H1 (cell line): ENCODE results near the gene C1S. TPM values are rescaled to one million over a fixed set of nuclear protein-coding genes. Genes with fewer than 3 reads are reported as not detected.

ENCODE experiments used
- CTCF ChIA-PET: fragments of 300-600 bp; sonication (Branson Sonifier 250); formaldehyde crosslinking; loops from one replicate; lab custom pipeline; 2021; ENCODE audit not compliant: partially characterized antibody; lab: Charles Lee
- POLR2A ChIA-PET: fragments of 300-600 bp; sonication (Branson Sonifier 250); formaldehyde crosslinking; loops from one replicate; lab custom pipeline; 2021; ENCODE audit warnings: inconsistent platforms; ENCODE audit not compliant: partially characterized antibody; lab: Charles Lee
- DNase-seq, 2 experiments: peaks; one replicate each; pipeline versions ENCODE4 v3.0.0 to v3.0.0-alpha.2; 2010 to 2022; ENCODE audit warnings: low spot score in 2 of 2, low read depth in 1 of 2, mixed read lengths in 1 of 2
- FAIRE-seq: peaks from 2 replicates; lab custom pipeline; 2011; peaks lifted over from hg19 to GRCh38; lab: Jason Lieb, UNC
- H2AFZ ChIP-seq: 2 replicates; pipeline ENCODE4 v1.8.1; 2012; ENCODE audit warnings: low read length, inconsistent platforms
- H2AK5ac ChIP-seq: 2 replicates; pipeline ENCODE4 v1.6.1; 2013; ENCODE audit warnings: low read depth, low read length
- H2BK120ac ChIP-seq: replicated peaks from 2 replicates; pipeline ENCODE3; 2013; ENCODE audit warnings: low read depth, low read length, inconsistent platforms
- H2BK12ac ChIP-seq: 2 replicates; pipeline ENCODE4 v1.6.1; 2013; ENCODE audit warnings: low read depth, low read length
- H2BK15ac ChIP-seq: 2 replicates; pipeline ENCODE4 v1.6.1; 2013; ENCODE audit warnings: low read length
- H2BK20ac ChIP-seq: 2 replicates; pipeline ENCODE4 v1.6.1; 2013; ENCODE audit warnings: low read length
- H2BK5ac ChIP-seq: 2 replicates; pipeline ENCODE4 v1.6.1; 2013; ENCODE audit warnings: low read depth, low read length
- H3K14ac ChIP-seq: 2 replicates; pipeline ENCODE4 v1.6.1; 2013; ENCODE audit warnings: inconsistent platforms; ENCODE audit not compliant: insufficient read length
- H3K18ac ChIP-seq: 2 replicates; pipeline ENCODE4 v1.6.1; 2013; ENCODE audit warnings: low read length; ENCODE audit errors: extremely low read depth
- H3K23ac ChIP-seq: 2 replicates; pipeline ENCODE4 v1.6.1; 2013; ENCODE audit warnings: inconsistent platforms; ENCODE audit not compliant: insufficient read length
- H3K23me2 ChIP-seq: 2 replicates; pipeline ENCODE4 v1.6.1; 2013; ENCODE audit warnings: low read depth, low read length
- H3K27ac ChIP-seq: 2 replicates; pipeline ENCODE4 v1.6.1; 2011; ENCODE audit warnings: low read depth, low read length, inconsistent platforms
- H3K27me3 ChIP-seq, 4 experiments: replicated peaks in 1 of 4; 1 replicate in 1 of 4; 2 replicates in 3 of 4; pipeline versions ENCODE4 v1.6.1 to v1.8.1; 2011 to 2013; ENCODE audit warnings: low read length in 3 of 4, mild to moderate bottlenecking in 3 of 4, inconsistent platforms in 2 of 4, mixed read lengths in 2 of 4, moderate library complexity in 1 of 4; ENCODE audit not compliant: control insufficient read depth in 3 of 4, insufficient read depth in 3 of 4; ENCODE audit errors: extremely low read depth in 1 of 4
- H3K36me3 ChIP-seq, 4 experiments: 2 replicates each; pipeline versions ENCODE4 v1.6.1 to v1.8.1; 2011 to 2013; ENCODE audit warnings: mild to moderate bottlenecking in 4 of 4, low read length in 3 of 4, moderate library complexity in 2 of 4, control low read depth in 1 of 4, inconsistent platforms in 1 of 4; ENCODE audit not compliant: insufficient read depth in 4 of 4, control insufficient read depth in 2 of 4
- H3K4ac ChIP-seq: replicated peaks from 2 replicates; pipeline ENCODE3; 2013; ENCODE audit warnings: low read length, low read depth, mixed read lengths, inconsistent platforms; ENCODE audit not compliant: insufficient read length
- H3K4me1 ChIP-seq, 4 experiments: replicated peaks in 1 of 4; 1 replicate in 1 of 4; 2 replicates in 3 of 4; pipeline versions ENCODE4 v1.6.1 to v1.8.1; 2011 to 2013; ENCODE audit warnings: low read length in 3 of 4, inconsistent platforms in 2 of 4, mixed read lengths in 1 of 4; ENCODE audit not compliant: insufficient read depth in 4 of 4, control insufficient read depth in 3 of 4
- H3K4me2 ChIP-seq, 2 experiments: 2 replicates each; pipeline versions ENCODE4 v1.6.1 to v1.8.1; 2011 to 2013; ENCODE audit warnings: low read depth in 2 of 2, low read length in 2 of 2, control low read depth in 1 of 2, inconsistent platforms in 1 of 2, mild to moderate bottlenecking in 1 of 2; ENCODE audit not compliant: insufficient read depth in 1 of 2
- H3K4me3 ChIP-seq, 4 experiments: fragments of 200-600, 300-600 bp in 1 of 4; sonication (generic), shearing (Covaris generic), sonication (Bioruptor Twin) in 1 of 4; 2 replicates each; pipeline versions ENCODE4 v1.5.1 to v1.8.1; 2011 to 2016; ENCODE audit warnings: low read length in 4 of 4, low read depth in 3 of 4, control low read depth in 2 of 4, inconsistent platforms in 2 of 4, mild to moderate bottlenecking in 2 of 4, mixed read lengths in 1 of 4, moderate library complexity in 1 of 4; ENCODE audit not compliant: insufficient read depth in 2 of 4; ENCODE audit errors: extremely low read depth in 1 of 4
- H3K56ac ChIP-seq: replicated peaks from 2 replicates; pipeline ENCODE3; 2013; ENCODE audit warnings: low read depth, mild to moderate bottlenecking, mixed read lengths, low read length, inconsistent platforms; ENCODE audit not compliant: insufficient read length
- H3K79me1 ChIP-seq: 2 replicates; pipeline ENCODE4 v1.6.1; 2013; ENCODE audit warnings: low read depth, low read length, control low read depth
- H3K79me2 ChIP-seq, 2 experiments: 2 replicates each; pipeline versions ENCODE4 v1.6.1 to v1.8.1; 2012 to 2013; ENCODE audit warnings: low read length in 2 of 2, mild to moderate bottlenecking in 2 of 2, inconsistent platforms in 1 of 2; ENCODE audit not compliant: insufficient read depth in 2 of 2, control insufficient read depth in 1 of 2
- H3K9ac ChIP-seq, 4 experiments: replicated peaks in 1 of 4; 1 replicate in 1 of 4; 2 replicates in 3 of 4; pipeline versions ENCODE4 v1.6.1 to v1.8.1; 2011 to 2013; ENCODE audit warnings: low read depth in 3 of 4, low read length in 3 of 4, control low read depth in 2 of 4, mild to moderate bottlenecking in 2 of 4, moderate library complexity in 2 of 4, inconsistent platforms in 1 of 4; ENCODE audit errors: extremely low read depth in 1 of 4
- H3K9me3 ChIP-seq, 2 experiments: 2 replicates each; pipeline versions ENCODE4 v1.6.1 to v1.8.1; 2012 to 2013; ENCODE audit warnings: mild to moderate bottlenecking in 2 of 2, moderate library complexity in 2 of 2, control low read depth in 1 of 2, inconsistent platforms in 1 of 2, low read depth in 1 of 2, low read length in 1 of 2, mixed read lengths in 1 of 2; ENCODE audit not compliant: insufficient read depth in 2 of 2
- H4K20me1 ChIP-seq, 2 experiments: replicated peaks in 1 of 2; 2 replicates each; pipeline versions ENCODE3 to v1.8.1; 2011 to 2013; ENCODE audit warnings: inconsistent platforms in 2 of 2, low read length in 2 of 2, mild to moderate bottlenecking in 1 of 2; ENCODE audit not compliant: insufficient read depth in 2 of 2, control insufficient read depth in 1 of 2
- H4K5ac ChIP-seq: 2 replicates; pipeline ENCODE4 v1.6.1; 2013; ENCODE audit warnings: low read length, low read depth, mixed read lengths, inconsistent platforms; ENCODE audit not compliant: insufficient read length
- H4K8ac ChIP-seq: 2 replicates; pipeline ENCODE4 v1.8.0; 2013; ENCODE audit warnings: mild to moderate bottlenecking, moderate library complexity, low read length, inconsistent platforms; ENCODE audit not compliant: insufficient read depth; ENCODE audit errors: extremely low read depth
- H4K91ac ChIP-seq: replicated peaks from 2 replicates; pipeline ENCODE3; 2013; ENCODE audit warnings: low read length, mixed read lengths, inconsistent platforms; ENCODE audit not compliant: insufficient read length
- CBX8 ChIP-seq: fragments of 300-800, 300-1000 bp; sonication (generic); IDR thresholded peaks from 2 replicates; pipeline ENCODE4 v1.7.1; 2016; ENCODE audit warnings: low read depth, low read length, borderline replicate concordance
- CEBPB ChIP-seq: IDR thresholded peaks from 2 replicates; pipeline ENCODE4 v1.6.1; 2012; ENCODE audit warnings: low read depth, low read length
- EP300 ChIP-seq, 2 experiments: IDR thresholded peaks; 1 replicate in 1 of 2; 2 replicates in 1 of 2; pipeline ENCODE4 v1.6.1; 2011 to 2012; ENCODE audit warnings: low read depth in 2 of 2, low read length in 2 of 2, mild to moderate bottlenecking in 2 of 2, borderline replicate concordance in 1 of 2, inconsistent platforms in 1 of 2, moderate library complexity in 1 of 2
- EZH2 ChIP-seq: fragments of 200-600 bp; sonication (generic); IDR thresholded peaks from 2 replicates; pipeline ENCODE4 v1.7.1; 2012; ENCODE audit warnings: low read depth, mild to moderate bottlenecking, moderate library complexity, low read length, inconsistent platforms; ENCODE audit not compliant: severe bottlenecking
- PHF8 ChIP-seq: fragments of 200-600 bp; sonication (generic); conservative IDR thresholded peaks from 2 replicates; pipeline ENCODE4 v1.7.1; 2012; ENCODE audit warnings: low read depth, mild to moderate bottlenecking, inconsistent platforms, low read length, moderate library complexity
- POLR2A ChIP-seq, 2 experiments: IDR thresholded peaks; 1 replicate in 1 of 2; 2 replicates in 1 of 2; pipeline ENCODE4 v1.6.1; 2011; ENCODE audit warnings: low read depth in 2 of 2, low read length in 2 of 2, mild to moderate bottlenecking in 2 of 2; ENCODE audit errors: control extremely low read depth in 1 of 2
- SP4 ChIP-seq: IDR thresholded peaks from 2 replicates; pipeline ENCODE4 v1.6.1; 2012; ENCODE audit warnings: low read length, inconsistent platforms
- YY1 ChIP-seq: IDR thresholded peaks from 2 replicates; pipeline ENCODE4 v1.6.1; 2011; ENCODE audit warnings: low read depth, mild to moderate bottlenecking, low read length
- ZNF274 ChIP-seq: IDR thresholded peaks from 2 replicates; pipeline ENCODE4 v1.7.0; 2012; ENCODE audit warnings: low read length, borderline replicate concordance; ENCODE audit errors: extremely low read depth
- WGBS, 2 experiments: shearing (Covaris generic) in 1 of 2; methylation state at CpG; one replicate each; pipeline versions ENCODE4 v1.1.6 to v1.1.7; 2013 to 2015; ENCODE audit warnings: low lambda C conversion rate in 2 of 2, mixed read lengths in 2 of 2, inconsistent platforms in 1 of 2, low coverage in 1 of 2, missing lambda C conversion rate in 1 of 2; ENCODE audit not compliant: insufficient replicate concordance in 2 of 2, insufficient coverage in 1 of 2, insufficient read length in 1 of 2; ENCODE audit errors: extremely low coverage in 1 of 2, missing lambda C conversion rate in 1 of 2; 5-methylcytosine and 5-hydroxymethylcytosine counted together
- polyA plus RNA-seq, 7 experiments: library from polyadenylated mRNA; depleted of rRNA in 3 of 7; stranded (reverse) in 5 of 7; unstranded in 2 of 7; fragments of >200 nt in 5 of 7; fragments of 200-250 nt in 2 of 7; gene quantifications; 1 replicate in 5 of 7; 2 replicates in 1 of 7; 4 replicates in 1 of 7; pipeline versions ENCODE4 v1.2.1 to v1.2.3, GENCODE V29; 2011 to 2013; ENCODE audit warnings: missing spikeins in 2 of 7, mixed read lengths in 2 of 7
- total RNA-seq: library from RNA; stranded (reverse); fragmentation: NEBNext Ultra II Directional; extraction: Animal tissue kit (Norgen Biotek cat#: 25700); gene quantifications from 2 replicates; pipeline ENCODE4 v1.2.1, GENCODE V29; 2021
- TF ChIP-seq, protein P1 (sequence below): IDR thresholded peaks from 2 replicates; pipeline ENCODE4 v1.6.1; 2012; ENCODE audit warnings: inconsistent platforms

C1S gene
- total and polyA plus RNA-seq, 2 of the 8 experiments (the other 6 are each of a cell fraction or from before 2014, with no cell fraction given), result 4.4 to 7.3 TPM

DNA sequence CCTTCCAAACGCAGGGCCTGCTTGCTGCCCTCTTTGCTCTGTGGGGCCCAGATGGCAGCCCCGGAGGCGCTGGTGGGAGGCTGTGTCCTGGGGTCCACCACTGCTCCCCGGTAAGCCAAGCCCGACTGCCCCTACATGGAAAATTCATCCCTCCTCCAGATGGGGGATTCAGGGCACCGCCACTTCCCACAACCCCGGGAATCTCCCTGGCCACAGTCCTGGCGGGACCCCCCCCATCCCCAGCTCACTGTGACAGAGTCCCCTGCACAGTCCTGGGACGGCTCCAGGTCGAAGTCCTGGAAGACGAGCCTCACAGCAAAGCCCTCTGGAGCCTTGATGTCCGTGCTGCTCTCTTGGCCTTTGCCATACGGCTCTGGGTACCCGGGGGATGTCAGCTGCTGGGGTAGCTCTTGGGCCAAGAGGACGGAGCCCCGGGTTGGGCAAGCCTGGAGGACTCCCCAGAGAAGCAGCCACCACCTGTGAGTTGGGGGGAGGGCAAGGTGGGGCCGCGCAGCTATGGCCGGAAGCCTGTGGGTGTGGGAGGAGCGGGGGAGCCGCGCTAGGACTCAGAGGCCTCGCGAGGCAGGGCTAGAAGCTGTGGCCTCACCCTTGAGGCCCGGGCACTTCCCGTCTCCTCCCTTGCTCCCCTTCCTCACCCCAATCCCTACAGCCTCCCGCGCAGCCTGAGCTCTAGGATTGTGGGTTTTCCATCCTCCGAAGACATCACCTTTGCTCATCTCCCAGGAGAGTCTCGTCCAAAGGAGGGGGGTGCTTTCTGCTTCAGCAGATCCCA lies 47.7 kb downstream of the C1S start:
- Histone ChIP-seq H3K14ac (peak overlapping the region; percentile 95), H3K27me3 (no peaks in the 10 kb centered on the region), H3K9ac (peak overlapping the region; percentile 57 to 75 (median 70); a peak in 6 of 7 replicates), H4K20me1 (peaks cover 0 to 1% of the 10 kb centered on the region in 2 experiments), H4K91ac (peak overlapping the region; percentile 70), H3K4ac (no peak overlapping the region), H3K79me2 (no peaks in the 10 kb centered on the region), H3K56ac (peak overlapping the region; percentile 39), H2BK15ac (peak overlapping the region; percentile 31; the same call in 1 of the 2 replicates), H3K18ac (peak overlapping the region; percentile 81), H3K4me1 (0 out of 7 replicates have a peak, but pooled peaks cover 0 to 2% (median 0%) of the 10 kb centered on the region in 4 experiments), H3K23me2 (peaks cover 4% of the 10 kb centered on the region), H4K5ac (peak overlapping the region; percentile 54), H3K27ac (peak overlapping the region; percentile 13; the same call in 1 of the 2 replicates), H2BK120ac (peak overlapping the region; percentile 58), H4K8ac (peak overlapping the region; percentile 54), H3K79me1 (no peaks in the 10 kb centered on the region), H3K36me3 (no peaks in the 10 kb centered on the region; a peak in 1 of 8 replicates), H3K23ac (no peak overlapping the region), H3K4me3 (peak overlapping the region; percentile 63 to 80 (median 75)), H2BK20ac (no peak overlapping the region), H2BK12ac (no peak overlapping the region), H3K9me3 (peaks cover 0 to 3% of the 10 kb centered on the region in 2 experiments; a peak in 2 of 4 replicates), H2AFZ (no peak overlapping the region), H3K4me2 (peak overlapping the region; percentile 78 to 84), H2AK5ac (no peak overlapping the region), H2BK5ac (peak overlapping the region; percentile 53; the same call in 1 of the 2 replicates)
- DNase-seq, result peak in 1 of 2 experiments; percentile 83
- FAIRE-seq, result no peak
- WGBS, 2 experiments, result 6% methylated on average over 27 of the region's 30 CpGs; no CpG with 5 or more reads in 1 of the 2 experiments
- CTCF ChIA-PET, result interaction anchor here (0.6 to 4.2 kb wide), 41 partner anchors 9 to 534 kb away, joined by 3 to 51 read pairs (median 4); partner anchors contain the start of genes C12orf57, C1R, C1S and CLSTN3
- POLR2A ChIA-PET, result interaction anchor here (0.6 to 4.9 kb wide), 23 partner anchors 8 to 241 kb away, joined by 3 to 42 read pairs (median 6); partner anchors contain the start of genes C12orf57, C1R, C1S and CLSTN3
- peak in 1 of 2 experiments; percentile 68; a peak in 2 of 3 replicates for TF ChIP-seq POLR2A (IDR thresholded peaks at IDR 0.05; ENCODE audit: control extremely low read depth in 1 of 2, low read depth in 2 of 2, low read length in 2 of 2)
- no peak for TF ChIP-seq ZNF274
- no peak for TF ChIP-seq EP300 (IDR thresholded peaks at IDR 0.05; ENCODE audit: borderline replicate concordance in 1 of 2, low read depth in 2 of 2, low read length in 2 of 2)
- TF ChIP-seq, protein P1, sequence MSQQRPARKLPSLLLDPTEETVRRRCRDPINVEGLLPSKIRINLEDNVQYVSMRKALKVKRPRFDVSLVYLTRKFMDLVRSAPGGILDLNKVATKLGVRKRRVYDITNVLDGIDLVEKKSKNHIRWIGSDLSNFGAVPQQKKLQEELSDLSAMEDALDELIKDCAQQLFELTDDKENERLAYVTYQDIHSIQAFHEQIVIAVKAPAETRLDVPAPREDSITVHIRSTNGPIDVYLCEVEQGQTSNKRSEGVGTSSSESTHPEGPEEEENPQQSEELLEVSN, result no peak
- no peak for TF ChIP-seq CEBPB
- TF ChIP-seq PHF8, result peak; percentile 38; the same call in 1 of the 2 replicates
- TF ChIP-seq CBX8, result no peak
- TF ChIP-seq EZH2, result no peak
- no peak for TF ChIP-seq YY1
- no peak for TF ChIP-seq SP4
